ENCODE measurements around the gene TCP10L. TPM values are rescaled to one million over a fixed set of nuclear protein-coding genes. Genes with fewer than 3 reads are reported as not detected.

The TCP10L gene
- total and polyA plus RNA-seq, 2 of the 4 experiments (the other 2 are of a cell fraction) = 0.09 TPM; not detected in 1

GRCh38 chr21:32570456-32570855 is 14.9 kb downstream of the TCP10L start:
- H4K91ac ChIP-seq (ENCODE audit: insufficient read depth, low read depth, low read length) = no peak overlapping the region
- no peak overlapping the region for H3K9ac ChIP-seq (ENCODE audit: low read depth, low read length)
- H3K4me2 ChIP-seq (ENCODE audit: low read depth, low read length) = no peak overlapping the region
- H3K79me1 ChIP-seq (ENCODE audit: low read depth in 1 of 2, low read length in 2 of 2) = no peaks in the 10 kb centered on the region
- H3K23ac ChIP-seq (ENCODE audit: low read depth, low read length) = no peak overlapping the region
- H2AFZ ChIP-seq (replicated peaks; ENCODE audit: low read length, poor library complexity) = no peak overlapping the region
- no peak overlapping the region for H2AK9ac ChIP-seq (replicated peaks; ENCODE audit: low read depth, low read length, poor library complexity)
- H2BK5ac ChIP-seq (ENCODE audit: low read depth, low read length, poor library complexity, severe bottlenecking) = no peak overlapping the region
- POLR2A ChIA-PET (ENCODE audit: unreplicated experiment) = no interaction called here
- peaks cover 15% of the 10 kb centered on the region for H3K27me3 ChIP-seq (ENCODE audit: control insufficient read depth, insufficient read depth, low read length)
- H3K4me3 ChIP-seq (ENCODE audit: insufficient read depth, low read depth, low read length) = no peak overlapping the region
- no peak overlapping the region for H3K27ac ChIP-seq (ENCODE audit: insufficient read depth, low read length)
- TF ChIP-seq CHD1 (IDR thresholded peaks at IDR 0.05; ENCODE audit: low read depth, low read length) (no peak), MAFK (IDR thresholded peaks at IDR 0.05; ENCODE audit: low read depth, low read length) (no peak), RFX5 (IDR thresholded peaks at IDR 0.05; ENCODE audit: low read depth, low read length) (no peak), FOS (IDR thresholded peaks at IDR 0.05; ENCODE audit: low read depth, low read length) (no peak), POLR2A (IDR thresholded peaks at IDR 0.05; ENCODE audit: low read depth, low read length) (no peak), SMC3 (IDR thresholded peaks at IDR 0.05; ENCODE audit: low read depth, low read length) (no peak), CTCF (conservative IDR thresholded peaks at IDR 0.05; ENCODE audit: low read depth, low read length) (no peak), ELK1 (IDR thresholded peaks at IDR 0.05; ENCODE audit: borderline replicate concordance, low read depth, low read length) (no peak), RAD21 (IDR thresholded peaks at IDR 0.05; ENCODE audit: low read length) (no peak), MXI1 (IDR thresholded peaks at IDR 0.05; ENCODE audit: borderline replicate concordance, low read depth, low read length) (no peak)
- no peak overlapping the region for H2AK5ac ChIP-seq (ENCODE audit: low read depth, low read length)
- no peak overlapping the region for H2BK20ac ChIP-seq (ENCODE audit: low read depth, low read length)
- no peak overlapping the region for H3K56ac ChIP-seq (ENCODE audit: extremely low read depth, insufficient read depth, low read length)
- no peak overlapping the region for H2BK120ac ChIP-seq (ENCODE audit: low read depth, low read length)
- WGBS, 2 experiments (ENCODE audit: extremely low coverage in 2 of 2, insufficient read length in 1 of 2) = no CpG with 5 or more reads among the region's 3 CpGs
- no peaks in the 10 kb centered on the region for H3K36me3 ChIP-seq (ENCODE audit: control insufficient read depth, insufficient read depth, low read length)
- no peak for DNase-seq
- no TSS peak for BruUV-seq (replicated peaks)
- no peak overlapping the region for H4K5ac ChIP-seq (ENCODE audit: low read depth, low read length)
- no peak overlapping the region for H3K4ac ChIP-seq (ENCODE audit: low read depth, low read length)
- no peaks in the 10 kb centered on the region for H3K9me1 ChIP-seq (ENCODE audit: insufficient read depth, low read length)
- H3K9me3 ChIP-seq (ENCODE audit: control insufficient read depth, insufficient read depth, low read length) = no peaks in the 10 kb centered on the region
- in situ Hi-C loops (cut with MboI; ENCODE audit: low sequenced_read_pairs) (loop anchor here (5.0 kb wide), 1 partner anchor 163 kb away; no protein-coding TSS in a partner anchor), intact Hi-C loops (cut with micrococcal nuclease) (no loop called here), dilution Hi-C loops (cut with HindIII; ENCODE audit: low sequenced_read_pairs, unreplicated experiment) (no loop called here)
- CTCF ChIA-PET = interaction anchor here (1.0 to 3.2 kb wide), 2 partner anchors 19 to 167 kb away, joined by 3 to 12 read pairs; no protein-coding TSS in a partner anchor
- H3K18ac ChIP-seq (ENCODE audit: low read depth, low read length) = no peak overlapping the region
- H3K14ac ChIP-seq (replicated peaks; ENCODE audit: low read depth, low read length) = no peak overlapping the region
- no peak overlapping the region for H2BK15ac ChIP-seq (ENCODE audit: low read depth, low read length)
- no peak overlapping the region for H4K8ac ChIP-seq (ENCODE audit: low read depth in 2 of 2, low read length in 2 of 2)
- no peak for ATAC-seq (ENCODE audit: low read depth)
- no peaks in the 10 kb centered on the region for H3K4me1 ChIP-seq (ENCODE audit: control insufficient read depth, insufficient read depth, low read length)
- H4K20me1 ChIP-seq (ENCODE audit: insufficient read depth, low read length) = no peaks in the 10 kb centered on the region

Data from IMR-90 (cell line).